IMR-90 (cell line): Measurements from ENCODE around the gene SYNE2. TPM values are rescaled to one million over a fixed set of nuclear protein-coding genes. Genes with fewer than 3 reads are reported as not detected.

ENCODE experiments used
- ATAC-seq: fragments of 200-7000 bp; cut with Tn5 transposase; 2 replicates; pipeline ENCODE4 v1.9.1; 2020; ENCODE audit warnings: low read depth, mild to moderate bottlenecking, moderate library complexity
- BruUV-seq: library from RNA; stranded (reverse); fragments of 400-500 nt; replicated peaks from 2 replicates; lab custom pipeline; 2021; lab: Mats Ljungman, UMichigan
- CTCF ChIA-PET: fragments of 300-600 bp; formaldehyde crosslinking; extraction: SDS; loops from one replicate; lab custom pipeline; 2021; ENCODE audit warnings: antibody characterized with exemption; lab: Yijun Ruan, JAX
- POLR2A ChIA-PET: fragments of 300-600 bp; sonication (Branson Sonifier 250); formaldehyde crosslinking; loops from one replicate; lab custom pipeline; 2022; ENCODE audit warnings: antibody characterized with exemption; ENCODE audit not compliant: unreplicated experiment; lab: Charles Lee
- DNase-seq: peaks from one replicate; pipeline ENCODE4 v3.0.0; 2013
- H2AFZ ChIP-seq: replicated peaks from 2 replicates; pipeline ENCODE3; 2013; ENCODE audit warnings: low read length, mild to moderate bottlenecking; ENCODE audit not compliant: poor library complexity
- H2AK5ac ChIP-seq: 2 replicates; pipeline ENCODE4 v1.6.1; 2013; ENCODE audit warnings: low read depth, low read length, inconsistent platforms
- H2AK9ac ChIP-seq: replicated peaks from 2 replicates; pipeline ENCODE3; 2013; ENCODE audit warnings: mild to moderate bottlenecking, low read depth, low read length, moderate library complexity; ENCODE audit not compliant: poor library complexity
- H2BK120ac ChIP-seq: 2 replicates; pipeline ENCODE4 v1.6.1; 2013; ENCODE audit warnings: low read depth, low read length, inconsistent platforms
- H2BK15ac ChIP-seq: 3 replicates; pipeline ENCODE4 v1.6.1; 2013; ENCODE audit warnings: low read depth, low read length, inconsistent platforms
- H2BK20ac ChIP-seq: 2 replicates; pipeline ENCODE4 v1.6.1; 2013; ENCODE audit warnings: low read depth, mild to moderate bottlenecking, inconsistent platforms, low read length, moderate library complexity
- H2BK5ac ChIP-seq: 2 replicates; pipeline ENCODE4 v1.6.1; 2013; ENCODE audit warnings: mild to moderate bottlenecking, low read depth, low read length, inconsistent platforms; ENCODE audit not compliant: poor library complexity, severe bottlenecking
- H3K14ac ChIP-seq: replicated peaks from 2 replicates; pipeline ENCODE4 v1.6.1; 2013; ENCODE audit warnings: low read depth, low read length, inconsistent platforms
- H3K18ac ChIP-seq: 2 replicates; pipeline ENCODE4 v1.6.1; 2013; ENCODE audit warnings: low read depth, low read length, control low read depth
- H3K23ac ChIP-seq: 2 replicates; pipeline ENCODE4 v1.6.1; 2013; ENCODE audit warnings: low read depth, low read length, inconsistent platforms
- H3K27ac ChIP-seq: 2 replicates; pipeline ENCODE4 v1.5.1; 2013; ENCODE audit warnings: mild to moderate bottlenecking, control low read depth, low read length; ENCODE audit not compliant: insufficient read depth
- H3K27me3 ChIP-seq: 2 replicates; pipeline ENCODE4 v1.6.1; 2013; ENCODE audit warnings: low read length; ENCODE audit not compliant: control insufficient read depth, insufficient read depth
- H3K36me3 ChIP-seq: 2 replicates; pipeline ENCODE4 v1.6.1; 2013; ENCODE audit warnings: low read length, mixed read lengths; ENCODE audit not compliant: control insufficient read depth, insufficient read depth
- H3K4ac ChIP-seq: 2 replicates; pipeline ENCODE4 v1.6.1; 2013; ENCODE audit warnings: low read depth, low read length, inconsistent platforms
- H3K4me1 ChIP-seq: 2 replicates; pipeline ENCODE4 v1.6.1; 2013; ENCODE audit warnings: low read length, mixed read lengths; ENCODE audit not compliant: control insufficient read depth, insufficient read depth
- H3K4me2 ChIP-seq: 2 replicates; pipeline ENCODE4 v1.6.1; 2013; ENCODE audit warnings: low read depth, mild to moderate bottlenecking, control low read depth, low read length, moderate library complexity
- H3K4me3 ChIP-seq: 2 replicates; pipeline ENCODE4 v1.5.1; 2013; ENCODE audit warnings: low read depth, mild to moderate bottlenecking, control low read depth, low read length, moderate library complexity; ENCODE audit not compliant: insufficient read depth
- H3K56ac ChIP-seq: 2 replicates; pipeline ENCODE4 v1.6.1; 2013; ENCODE audit warnings: low read length, inconsistent platforms; ENCODE audit not compliant: insufficient read depth; ENCODE audit errors: extremely low read depth
- H3K79me1 ChIP-seq, 2 experiments: 2 replicates each; pipeline ENCODE4 v1.6.1; 2013; ENCODE audit warnings: low read length in 2 of 2, inconsistent platforms in 1 of 2, low read depth in 1 of 2
- H3K9ac ChIP-seq: 2 replicates; pipeline ENCODE4 v1.6.1; 2013; ENCODE audit warnings: low read depth, low read length, control low read depth
- H3K9me1 ChIP-seq: 2 replicates; pipeline ENCODE4 v1.6.1; 2013; ENCODE audit warnings: low read length, inconsistent platforms; ENCODE audit not compliant: insufficient read depth
- H3K9me3 ChIP-seq: 2 replicates; pipeline ENCODE4 v1.6.1; 2013; ENCODE audit warnings: low read length; ENCODE audit not compliant: control insufficient read depth, insufficient read depth
- H4K20me1 ChIP-seq: 2 replicates; pipeline ENCODE4 v1.6.1; 2013; ENCODE audit warnings: low read length, inconsistent platforms; ENCODE audit not compliant: insufficient read depth
- H4K5ac ChIP-seq: 2 replicates; pipeline ENCODE4 v1.6.1; 2013; ENCODE audit warnings: mild to moderate bottlenecking, low read depth, low read length, control low read depth
- H4K8ac ChIP-seq, 2 experiments: 2 replicates each; pipeline ENCODE4 v1.6.1; 2013; ENCODE audit warnings: low read depth in 2 of 2, low read length in 2 of 2, control low read depth in 1 of 2, inconsistent platforms in 1 of 2
- H4K91ac ChIP-seq: 2 replicates; pipeline ENCODE4 v1.6.1; 2013; ENCODE audit warnings: low read depth, low read length, inconsistent platforms; ENCODE audit not compliant: insufficient read depth
- MAFK ChIP-seq: IDR thresholded peaks from 2 replicates; pipeline ENCODE4 v1.6.1; 2012; ENCODE audit warnings: low read depth, low read length, improper control_type of control experiment
- MAZ ChIP-seq: IDR thresholded peaks from 2 replicates; pipeline ENCODE4 v1.6.1; 2012; ENCODE audit warnings: low read depth, mild to moderate bottlenecking, low read length, improper control_type of control experiment, moderate library complexity, borderline replicate concordance
- POLR2A ChIP-seq: IDR thresholded peaks from 2 replicates; pipeline ENCODE4 v1.6.1; 2012; ENCODE audit warnings: mild to moderate bottlenecking, low read depth, low read length
- RCOR1 ChIP-seq: IDR thresholded peaks from 2 replicates; pipeline ENCODE4 v1.6.1; 2012; ENCODE audit warnings: mild to moderate bottlenecking, low read length, improper control_type of control experiment; ENCODE audit not compliant: insufficient replicate concordance
- SMC3 ChIP-seq: fragments of 150-350 bp; IDR thresholded peaks from 2 replicates; pipeline ENCODE4 v1.6.1; 2016; ENCODE audit warnings: low read depth, mild to moderate bottlenecking, antibody characterized with exemption, low read length, moderate library complexity
- WGBS, 2 experiments: methylation state at CpG; one replicate each; pipeline versions ENCODE4 v1.1.5 to v1.1.7; 2013; ENCODE audit warnings: missing lambda C conversion rate in 2 of 2; ENCODE audit not compliant: insufficient read length in 1 of 2; ENCODE audit errors: extremely low coverage in 2 of 2; 5-methylcytosine and 5-hydroxymethylcytosine counted together
- dilution Hi-C: fragments of 300-500 bp; cut with HindIII; formaldehyde crosslinking; loops from one replicate; pipeline ENCODE4 v1.14.3; 2018; ENCODE audit warnings: low sequenced_read_pairs; ENCODE audit not compliant: unreplicated experiment
- in situ Hi-C: fragments of 300-500 bp; cut with MboI; formaldehyde crosslinking; loops from 3 replicates; pipeline ENCODE4 v1.14.3; 2019; ENCODE audit warnings: low sequenced_read_pairs, inconsistent platforms, mixed read lengths
- intact Hi-C: fragments of 100-400 bp; cut with micrococcal nuclease; formaldehyde crosslinking; loops from 2 replicates; pipeline ENCODE4 v1.10.0; 2022
- polyA plus RNA-seq, 3 experiments: library from polyadenylated mRNA; depleted of rRNA; stranded (reverse); fragments of >200 nt; gene quantifications; 2 replicates each; pipeline ENCODE4 v1.2.3, GENCODE V29; 2012; ENCODE audit warnings: low replicate concordance in 1 of 3
- total RNA-seq: library from RNA; depleted of rRNA; stranded (reverse); fragments of >200 nt; gene quantifications from 2 replicates; pipeline ENCODE4 v1.2.3, GENCODE V29; 2012
- TF ChIP-seq, protein P1 (sequence below): conservative IDR thresholded peaks from 2 replicates; pipeline ENCODE4 v1.5.1; 2012; ENCODE audit warnings: mild to moderate bottlenecking, low read depth, low read length, improper control_type of control experiment
- TF ChIP-seq, protein P2 (sequence below): fragments of 150-350 bp; IDR thresholded peaks from 2 replicates; pipeline ENCODE4 v1.6.1; 2016; ENCODE audit warnings: low read depth, mild to moderate bottlenecking, low read length, moderate library complexity, borderline replicate concordance

Gene SYNE2
- total and polyA plus RNA-seq, 2 of the 4 experiments (the other 2 are of a cell fraction) = 5.2 to 28.9 TPM

DNA sequence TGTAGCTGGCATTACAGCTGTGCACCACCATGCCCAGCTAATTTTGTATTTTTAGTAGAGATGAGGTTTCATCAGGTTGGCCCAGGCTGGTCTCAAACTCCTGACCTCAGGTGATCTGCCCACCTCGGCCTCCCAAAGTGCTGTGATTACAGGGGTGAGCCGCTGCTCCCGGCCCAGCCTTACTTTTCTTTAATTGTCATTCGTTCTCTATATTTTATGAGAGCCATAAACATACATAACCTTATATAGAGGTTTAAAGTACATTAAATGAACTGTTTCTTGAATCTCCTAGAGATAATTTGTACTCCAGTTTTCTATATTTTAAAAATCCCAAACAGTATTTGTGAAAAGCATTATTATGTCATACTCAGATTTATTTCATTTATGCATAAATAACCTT lies 98.6 kb downstream of the SYNE2 start:
- Histone ChIP-seq H3K4ac (no peak overlapping the region), H3K9me1 (0 out of 2 replicates have a peak, but pooled peaks cover 3% of the 10 kb centered on the region), H3K79me1 (no peaks in the 10 kb centered on the region), H3K36me3 (no peaks in the 10 kb centered on the region), H3K23ac (no peak overlapping the region), H3K9ac (no peak overlapping the region), H2BK5ac (no peak overlapping the region), H3K18ac (no peak overlapping the region), H2BK20ac (no peak overlapping the region), H3K9me3 (no peaks in the 10 kb centered on the region), H3K4me2 (no peak overlapping the region), H3K27me3 (no peaks in the 10 kb centered on the region), H3K27ac (no peak overlapping the region), H2AFZ (no peak overlapping the region), H3K14ac (no peak overlapping the region), H3K4me3 (no peak overlapping the region), H4K20me1 (no peaks in the 10 kb centered on the region), H3K4me1 (no peaks in the 10 kb centered on the region), H2AK5ac (no peak overlapping the region), H2BK120ac (no peak overlapping the region), H4K91ac (no peak overlapping the region), H3K56ac (no peak overlapping the region), H2BK15ac (no peak overlapping the region), H2AK9ac (no peak overlapping the region), H4K5ac (no peak overlapping the region), H4K8ac (no peak overlapping the region)
- POLR2A ChIA-PET = no interaction called here
- CTCF ChIA-PET = no interaction called here
- in situ Hi-C loops = no loop called here
- intact Hi-C loops = no loop called here
- ATAC-seq = no peak
- dilution Hi-C loops = no loop called here
- no TSS peak for BruUV-seq
- DNase-seq = no peak
- WGBS, 2 experiments = no CpG with 5 or more reads among the region's 4 CpGs
- TF ChIP-seq POLR2A (no peak), SMC3 (no peak), RCOR1 (no peak), MAFK (no peak), MAZ (no peak)
- TF ChIP-seq, protein P1, sequence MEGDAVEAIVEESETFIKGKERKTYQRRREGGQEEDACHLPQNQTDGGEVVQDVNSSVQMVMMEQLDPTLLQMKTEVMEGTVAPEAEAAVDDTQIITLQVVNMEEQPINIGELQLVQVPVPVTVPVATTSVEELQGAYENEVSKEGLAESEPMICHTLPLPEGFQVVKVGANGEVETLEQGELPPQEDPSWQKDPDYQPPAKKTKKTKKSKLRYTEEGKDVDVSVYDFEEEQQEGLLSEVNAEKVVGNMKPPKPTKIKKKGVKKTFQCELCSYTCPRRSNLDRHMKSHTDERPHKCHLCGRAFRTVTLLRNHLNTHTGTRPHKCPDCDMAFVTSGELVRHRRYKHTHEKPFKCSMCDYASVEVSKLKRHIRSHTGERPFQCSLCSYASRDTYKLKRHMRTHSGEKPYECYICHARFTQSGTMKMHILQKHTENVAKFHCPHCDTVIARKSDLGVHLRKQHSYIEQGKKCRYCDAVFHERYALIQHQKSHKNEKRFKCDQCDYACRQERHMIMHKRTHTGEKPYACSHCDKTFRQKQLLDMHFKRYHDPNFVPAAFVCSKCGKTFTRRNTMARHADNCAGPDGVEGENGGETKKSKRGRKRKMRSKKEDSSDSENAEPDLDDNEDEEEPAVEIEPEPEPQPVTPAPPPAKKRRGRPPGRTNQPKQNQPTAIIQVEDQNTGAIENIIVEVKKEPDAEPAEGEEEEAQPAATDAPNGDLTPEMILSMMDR = no peak
- TF ChIP-seq, protein P2, sequence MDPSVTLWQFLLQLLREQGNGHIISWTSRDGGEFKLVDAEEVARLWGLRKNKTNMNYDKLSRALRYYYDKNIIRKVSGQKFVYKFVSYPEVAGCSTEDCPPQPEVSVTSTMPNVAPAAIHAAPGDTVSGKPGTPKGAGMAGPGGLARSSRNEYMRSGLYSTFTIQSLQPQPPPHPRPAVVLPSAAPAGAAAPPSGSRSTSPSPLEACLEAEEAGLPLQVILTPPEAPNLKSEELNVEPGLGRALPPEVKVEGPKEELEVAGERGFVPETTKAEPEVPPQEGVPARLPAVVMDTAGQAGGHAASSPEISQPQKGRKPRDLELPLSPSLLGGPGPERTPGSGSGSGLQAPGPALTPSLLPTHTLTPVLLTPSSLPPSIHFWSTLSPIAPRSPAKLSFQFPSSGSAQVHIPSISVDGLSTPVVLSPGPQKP = no peak
